Ascending aorta (tissue), 2 donors: Measurements from ENCODE around the gene PTGER3. TPM values are rescaled to one million over a fixed set of nuclear protein-coding genes. Genes with fewer than 3 reads are reported as not detected.
A peak's percentile ranks its signal among the peaks of the same experiment; 100 is the strongest.

ENCODE experiments used
- DNase-seq, 2 donors: peaks; one replicate each; pipeline ENCODE4 v3.0.0-alpha.2; 2019; ENCODE audit warnings: low spot score in 2 of 2
- H3K27ac ChIP-seq, 2 donors: fragments of 200-600 bp; sonication (generic); one replicate each; pipeline ENCODE4 v1.5.1; 2016 to 2017; ENCODE audit warnings: mild to moderate bottlenecking in 1 of 2
- H3K27me3 ChIP-seq: fragments of 200-600 bp; sonication (generic); one replicate; pipeline ENCODE4 v1.5.1; 2017
- H3K36me3 ChIP-seq, 2 donors: fragments of 200-600 bp; sonication (generic); one replicate each; pipeline ENCODE4 v1.5.1; 2016
- H3K4me1 ChIP-seq, 2 donors: fragments of 200-600 bp; sonication (generic); one replicate each; pipeline ENCODE4 v1.5.1; 2016 to 2017; ENCODE audit warnings: mild to moderate bottlenecking in 1 of 2
- H3K4me3 ChIP-seq, 2 donors: fragments of 200-600 bp; sonication (generic); one replicate each; pipeline ENCODE4 v1.5.1; 2016 to 2017; ENCODE audit warnings: mild to moderate bottlenecking in 1 of 2
- H3K9me3 ChIP-seq, 2 donors: fragments of 200-600 bp; sonication (generic); one replicate each; pipeline ENCODE4 v1.5.1; 2016
- intact Hi-C: fragments of 100-400 bp; cut with DNase I; formaldehyde crosslinking; loops from one replicate; pipeline ENCODE4 v1.15.1; 2023
- total RNA-seq: library from RNA; depleted of rRNA; stranded (reverse); fragments of >200 nt; gene quantifications from one replicate; pipeline ENCODE4 v1.1.0, GENCODE V29; 2016
- TF ChIP-seq, protein P1 (sequence below), 3 experiments: fragments of 200-600 bp in 2 of 3; fragments of 450-650 bp in 1 of 3; sonication (generic) in 2 of 3; IDR thresholded peaks; one replicate each; pipeline ENCODE4 v1.5.1; 2016 to 2019; ENCODE audit warnings: antibody characterized with exemption in 3 of 3, mild to moderate bottlenecking in 1 of 3, moderate library complexity in 1 of 3

Gene PTGER3
- total RNA-seq, 1 donor from 2014 or later = 70.1 TPM

DNA sequence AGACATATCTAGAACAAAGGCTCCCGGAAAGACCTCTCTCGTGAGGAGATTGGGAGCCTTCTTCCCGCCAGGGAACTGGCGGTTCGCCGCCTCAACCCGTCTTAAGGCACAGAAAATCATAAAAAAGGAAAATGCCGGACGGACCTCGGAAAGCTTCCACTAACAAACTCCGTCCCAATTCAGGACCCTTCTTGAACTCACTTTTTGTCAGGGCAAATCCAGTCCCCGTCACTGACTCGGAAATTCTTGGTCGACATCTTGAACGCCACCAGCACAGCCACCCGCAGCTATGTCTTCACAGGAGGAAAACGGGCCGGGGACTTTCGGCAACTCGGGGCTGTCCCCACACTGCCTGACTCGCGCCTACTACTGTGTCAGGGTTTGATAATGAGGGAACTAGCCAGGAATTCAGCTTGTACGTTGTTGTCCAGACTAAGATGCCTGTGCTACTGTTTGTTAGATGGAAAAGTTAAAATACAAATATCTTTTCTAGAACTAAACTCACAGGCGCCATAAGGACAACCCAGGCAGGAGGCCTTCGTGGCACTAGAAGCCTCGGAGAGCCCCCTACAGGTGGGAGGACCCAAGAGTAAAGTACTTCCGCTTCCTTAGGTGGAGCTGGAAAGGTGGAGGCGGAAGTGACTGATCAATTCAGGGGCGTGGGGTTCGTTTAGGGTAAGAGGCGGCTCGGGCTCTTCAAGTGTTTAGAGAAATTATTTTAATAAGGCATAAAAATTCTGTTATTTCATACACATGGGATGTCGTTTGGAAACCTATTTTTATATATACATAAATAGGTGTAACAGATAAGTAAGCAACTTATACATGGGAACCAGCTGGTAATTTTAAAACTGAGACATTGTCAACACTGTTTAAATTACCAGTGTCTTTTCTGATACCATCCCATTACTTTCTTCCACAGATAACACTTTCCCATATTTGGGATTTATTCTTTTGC is 33.4 kb upstream of the PTGER3 start, which contains the start of gene ZRANB2:
Gene ZRANB2, minus strand, starts transcription at position 297 of the 958 bp plus-strand sequence. Its CDS starts 40 bp downstream, at position 257.
- H3K27me3 ChIP-seq = no peaks in the 10 kb centered on the region
- H3K36me3 ChIP-seq = peaks cover 19% of the 10 kb centered on the region in 2 donors
- TF ChIP-seq, protein P1, sequence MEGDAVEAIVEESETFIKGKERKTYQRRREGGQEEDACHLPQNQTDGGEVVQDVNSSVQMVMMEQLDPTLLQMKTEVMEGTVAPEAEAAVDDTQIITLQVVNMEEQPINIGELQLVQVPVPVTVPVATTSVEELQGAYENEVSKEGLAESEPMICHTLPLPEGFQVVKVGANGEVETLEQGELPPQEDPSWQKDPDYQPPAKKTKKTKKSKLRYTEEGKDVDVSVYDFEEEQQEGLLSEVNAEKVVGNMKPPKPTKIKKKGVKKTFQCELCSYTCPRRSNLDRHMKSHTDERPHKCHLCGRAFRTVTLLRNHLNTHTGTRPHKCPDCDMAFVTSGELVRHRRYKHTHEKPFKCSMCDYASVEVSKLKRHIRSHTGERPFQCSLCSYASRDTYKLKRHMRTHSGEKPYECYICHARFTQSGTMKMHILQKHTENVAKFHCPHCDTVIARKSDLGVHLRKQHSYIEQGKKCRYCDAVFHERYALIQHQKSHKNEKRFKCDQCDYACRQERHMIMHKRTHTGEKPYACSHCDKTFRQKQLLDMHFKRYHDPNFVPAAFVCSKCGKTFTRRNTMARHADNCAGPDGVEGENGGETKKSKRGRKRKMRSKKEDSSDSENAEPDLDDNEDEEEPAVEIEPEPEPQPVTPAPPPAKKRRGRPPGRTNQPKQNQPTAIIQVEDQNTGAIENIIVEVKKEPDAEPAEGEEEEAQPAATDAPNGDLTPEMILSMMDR (IDR thresholded peaks at IDR 0.05) = peak; percentile 35 to 75 (median 42)
- no peaks in the 10 kb centered on the region for H3K9me3 ChIP-seq
- H3K27ac ChIP-seq = peak within 1 kb of the TSS; percentile 77 to 88
- H3K4me3 ChIP-seq = peak within 1 kb of the TSS; percentile 81 to 83
- intact Hi-C loops = loop anchor here (1.0 to 5.0 kb wide), 4 partner anchors 670 to 876 kb away; partner anchors contain the start of genes ANKRD13C, CTH, LRRC40 and SRSF11
- peak; percentile 52 to 94 for DNase-seq
- H3K4me1 ChIP-seq = peaks cover 9 to 22% of the 10 kb centered on the region in 2 donors

DNA sequence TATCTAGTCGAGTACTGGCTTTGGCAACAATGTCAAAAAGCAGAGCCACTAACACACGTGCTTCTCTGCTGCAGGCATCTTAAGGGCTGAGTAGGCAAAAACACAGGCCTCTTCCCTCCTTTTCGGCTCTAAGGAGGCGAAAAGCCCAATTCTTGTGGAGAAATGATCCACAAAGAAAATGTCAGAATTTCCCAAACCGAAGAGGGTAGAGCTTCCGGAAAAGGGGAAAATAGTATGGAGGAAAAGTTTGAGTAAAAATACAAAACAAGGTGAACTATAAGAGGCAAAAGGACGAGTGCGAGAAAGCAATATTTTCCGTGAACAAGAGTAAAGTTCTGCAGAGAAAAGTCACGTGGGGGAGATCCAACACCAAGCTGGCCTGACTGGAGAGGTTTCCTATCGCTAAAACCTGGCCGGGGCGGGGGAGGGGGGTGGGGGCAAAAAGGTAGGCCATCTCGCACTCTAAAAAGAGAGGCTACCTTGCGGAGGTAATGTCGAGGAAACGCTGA is 32.7 kb upstream of the PTGER3 start:
- peaks cover 9 to 22% of the 10 kb centered on the region in 2 donors for H3K4me1 ChIP-seq
- peaks cover 26% of the 10 kb centered on the region in 2 donors for H3K36me3 ChIP-seq
- TF ChIP-seq, protein P1 (IDR thresholded peaks at IDR 0.05) = no peak
- H3K9me3 ChIP-seq = no peaks in the 10 kb centered on the region
- peak overlapping the region; percentile 81 to 83 for H3K4me3 ChIP-seq
- H3K27ac ChIP-seq = peak overlapping the region; percentile 77 to 88
- intact Hi-C loops = loop anchor here (5.0 kb wide), 2 partner anchors 728 to 858 kb away; partner anchors contain the start of genes ANKRD13C and SRSF11
- no peak for DNase-seq
- no peaks in the 10 kb centered on the region for H3K27me3 ChIP-seq

DNA sequence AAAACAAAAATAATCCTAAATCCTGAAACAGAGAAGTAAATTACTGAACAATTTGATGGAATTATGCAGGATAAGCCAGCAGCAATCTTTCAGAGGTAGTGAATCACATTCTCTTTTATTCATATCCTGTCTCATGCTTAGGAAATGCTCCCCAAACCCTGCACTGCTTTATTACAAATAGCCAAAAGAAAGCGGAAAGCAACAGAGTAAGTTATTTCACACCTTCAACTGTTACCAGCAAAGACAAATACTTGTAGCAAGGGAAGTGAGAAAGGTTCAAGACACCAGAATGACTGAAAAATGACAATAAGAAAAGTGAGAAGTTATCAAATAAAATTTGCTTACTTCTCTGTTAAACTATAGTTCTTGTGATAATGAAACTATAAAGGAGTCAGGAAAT is 27.1 kb upstream of the PTGER3 start:
- H3K27me3 ChIP-seq = no peaks in the 10 kb centered on the region
- TF ChIP-seq, protein P1 (IDR thresholded peaks at IDR 0.05) = no peak
- peaks cover 9 to 14% of the 10 kb centered on the region in 2 donors for H3K4me1 ChIP-seq
- no peak for DNase-seq
- intact Hi-C loops = no loop called here
- no peaks in the 10 kb centered on the region for H3K9me3 ChIP-seq
- H3K4me3 ChIP-seq = no peak overlapping the region
- no peak overlapping the region for H3K27ac ChIP-seq
- H3K36me3 ChIP-seq = peaks cover 55 to 68% of the 10 kb centered on the region in 2 donors

DNA sequence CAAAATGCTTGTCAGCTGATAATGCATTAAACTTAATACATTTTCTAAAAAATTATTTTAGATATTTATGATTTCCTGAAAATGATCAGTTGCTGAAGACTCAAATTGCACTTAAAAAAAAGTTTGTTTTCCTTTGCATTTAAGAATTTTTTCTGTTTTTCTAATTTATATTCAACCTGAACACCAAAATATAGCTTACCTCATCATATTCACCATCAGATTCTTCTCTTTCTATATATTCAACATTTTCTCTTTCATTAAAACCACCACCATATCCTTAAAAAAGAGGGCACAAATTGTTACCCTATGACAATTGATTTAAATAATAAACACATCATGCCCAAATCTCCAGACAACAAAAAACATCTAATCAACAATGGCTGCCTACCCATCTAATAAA is 24.7 kb upstream of the PTGER3 start:
- H3K36me3 ChIP-seq = peaks cover 69 to 82% of the 10 kb centered on the region in 2 donors

DNA sequence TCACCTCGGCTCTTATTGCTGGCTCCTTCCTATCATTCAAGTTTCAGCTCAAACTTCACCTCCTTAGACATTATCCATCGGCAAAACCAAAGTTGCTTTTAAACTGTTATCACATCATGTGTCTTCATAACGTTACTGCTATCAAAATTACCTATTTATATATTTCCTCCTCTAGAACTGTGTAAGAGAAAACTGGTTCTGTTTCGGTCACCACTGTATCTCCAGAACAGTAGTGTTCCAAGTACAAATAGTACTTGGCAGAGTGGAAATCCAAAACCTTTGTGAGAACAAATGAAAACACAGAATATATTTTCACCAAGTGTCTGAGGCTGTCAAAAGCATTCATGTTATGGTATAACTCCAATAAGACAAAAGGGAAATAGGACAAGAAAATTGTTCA is 24.1 kb upstream of the PTGER3 start:
- no peak for DNase-seq
- Histone ChIP-seq H3K27ac (no peak overlapping the region), H3K9me3 (no peaks in the 10 kb centered on the region), H3K4me3 (no peak overlapping the region), H3K4me1 (no peaks in the 10 kb centered on the region), H3K27me3 (no peaks in the 10 kb centered on the region), H3K36me3 (peaks cover 69 to 82% of the 10 kb centered on the region in 2 donors)
- intact Hi-C loops = no loop called here
- TF ChIP-seq, protein P1 (IDR thresholded peaks at IDR 0.05) = no peak

More for the DNA sequence above, 24.7 kb upstream of the PTGER3 start:
- intact Hi-C loops = no loop called here
- TF ChIP-seq, protein P1 (IDR thresholded peaks at IDR 0.05) = no peak
- DNase-seq = no peak
- Histone ChIP-seq H3K9me3 (no peaks in the 10 kb centered on the region), H3K4me1 (no peaks in the 10 kb centered on the region), H3K4me3 (no peak overlapping the region), H3K27me3 (no peaks in the 10 kb centered on the region), H3K27ac (no peak overlapping the region)
